ENCODE data around the gene STK10. TPM values are rescaled to one million over a fixed set of nuclear protein-coding genes. Genes with fewer than 3 reads are reported as not detected.

The STK10 gene
- total and polyA plus RNA-seq, 9 of the 15 experiments (the other 6 are each of a cell fraction or from before 2014, with no cell fraction given): 0.30 to 6.7 (median 2.4) TPM

DNA sequence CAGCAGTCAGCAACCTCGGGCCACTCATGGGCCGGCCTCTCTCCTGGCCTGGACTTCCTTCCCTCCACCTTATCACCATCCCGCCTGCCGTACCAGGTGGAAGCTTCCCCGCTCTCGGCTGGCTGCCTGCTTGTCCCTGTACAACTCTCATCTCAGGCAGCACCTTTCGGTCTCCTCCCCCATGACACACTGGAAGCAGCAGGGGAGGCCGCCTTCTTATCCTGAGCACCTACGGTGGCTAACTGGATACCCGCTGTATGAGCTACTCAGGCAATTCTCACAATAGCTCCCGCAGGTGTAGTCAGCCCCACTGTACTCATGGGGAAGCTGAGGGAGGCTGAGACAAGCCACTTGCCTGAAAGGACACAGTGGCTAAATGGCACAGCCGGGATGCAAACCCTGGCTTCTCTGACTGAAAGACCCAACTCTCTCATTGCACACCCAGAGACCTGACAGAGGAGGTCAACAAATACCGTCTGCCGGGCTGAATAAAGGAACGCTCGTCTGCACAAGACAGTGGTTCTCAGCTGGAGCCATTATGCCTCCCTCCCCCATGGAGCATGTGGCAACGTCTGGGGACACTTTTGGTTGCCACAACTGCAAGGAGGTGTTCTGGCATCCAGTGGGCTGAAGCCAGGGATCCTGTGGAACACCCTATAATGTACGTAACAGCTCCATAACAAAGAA, 9.6 kb downstream of the STK10 start (continued):
- TF ChIP-seq, protein P1, sequence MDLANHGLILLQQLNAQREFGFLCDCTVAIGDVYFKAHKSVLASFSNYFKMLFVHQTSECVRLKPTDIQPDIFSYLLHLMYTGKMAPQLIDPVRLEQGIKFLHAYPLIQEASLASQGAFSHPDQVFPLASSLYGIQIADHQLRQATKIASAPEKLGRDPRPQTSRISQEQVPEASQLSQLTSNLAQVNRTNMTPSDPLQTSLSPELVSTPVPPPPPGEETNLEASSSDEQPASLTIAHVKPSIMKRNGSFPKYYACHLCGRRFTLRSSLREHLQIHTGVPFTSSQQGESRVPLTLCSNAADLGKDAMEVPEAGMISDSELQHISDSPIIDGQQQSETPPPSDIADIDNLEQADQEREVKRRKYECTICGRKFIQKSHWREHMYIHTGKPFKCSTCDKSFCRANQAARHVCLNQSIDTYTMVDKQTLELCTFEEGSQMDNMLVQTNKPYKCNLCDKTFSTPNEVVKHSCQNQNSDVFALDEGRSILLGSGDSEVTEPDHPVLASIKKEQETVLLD (IDR thresholded peaks at IDR 0.05): 0 out of 2 replicates have a peak, but pooled peaks have one; percentile 26
- 0 out of 2 replicates have a peak, but pooled peaks have one; percentile 17 for TF ChIP-seq BCOR (IDR thresholded peaks at IDR 0.05)
- peak; percentile 69 for TF ChIP-seq ARID1B (IDR thresholded peaks at IDR 0.05)
- peak; percentile 86 for TF ChIP-seq CBFA2T3 (IDR thresholded peaks at IDR 0.05)
- TF ChIP-seq, protein P2, sequence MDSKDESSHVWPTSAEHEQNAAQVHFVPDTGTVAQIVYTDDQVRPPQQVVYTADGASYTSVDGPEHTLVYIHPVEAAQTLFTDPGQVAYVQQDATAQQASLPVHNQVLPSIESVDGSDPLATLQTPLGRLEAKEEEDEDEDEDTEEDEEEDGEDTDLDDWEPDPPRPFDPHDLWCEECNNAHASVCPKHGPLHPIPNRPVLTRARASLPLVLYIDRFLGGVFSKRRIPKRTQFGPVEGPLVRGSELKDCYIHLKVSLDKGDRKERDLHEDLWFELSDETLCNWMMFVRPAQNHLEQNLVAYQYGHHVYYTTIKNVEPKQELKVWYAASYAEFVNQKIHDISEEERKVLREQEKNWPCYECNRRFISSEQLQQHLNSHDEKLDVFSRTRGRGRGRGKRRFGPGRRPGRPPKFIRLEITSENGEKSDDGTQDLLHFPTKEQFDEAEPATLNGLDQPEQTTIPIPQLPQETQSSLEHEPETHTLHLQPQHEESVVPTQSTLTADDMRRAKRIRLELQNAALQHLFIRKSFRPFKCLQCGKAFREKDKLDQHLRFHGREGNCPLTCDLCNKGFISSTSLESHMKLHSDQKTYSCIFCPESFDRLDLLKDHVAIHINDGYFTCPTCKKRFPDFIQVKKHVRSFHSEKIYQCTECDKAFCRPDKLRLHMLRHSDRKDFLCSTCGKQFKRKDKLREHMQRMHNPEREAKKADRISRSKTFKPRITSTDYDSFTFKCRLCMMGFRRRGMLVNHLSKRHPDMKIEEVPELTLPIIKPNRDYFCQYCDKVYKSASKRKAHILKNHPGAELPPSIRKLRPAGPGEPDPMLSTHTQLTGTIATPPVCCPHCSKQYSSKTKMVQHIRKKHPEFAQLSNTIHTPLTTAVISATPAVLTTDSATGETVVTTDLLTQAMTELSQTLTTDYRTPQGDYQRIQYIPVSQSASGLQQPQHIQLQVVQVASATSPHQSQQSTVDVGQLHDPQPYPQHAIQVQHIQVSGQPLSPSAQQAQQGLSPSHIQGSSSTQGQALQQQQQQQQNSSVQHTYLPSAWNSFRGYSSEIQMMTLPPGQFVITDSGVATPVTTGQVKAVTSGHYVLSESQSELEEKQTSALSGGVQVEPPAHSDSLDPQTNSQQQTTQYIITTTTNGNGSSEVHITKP (IDR thresholded peaks at IDR 0.05; ENCODE audit: partially characterized antibody): peak; percentile 89
- no peak for TF ChIP-seq GATAD2A (IDR thresholded peaks at IDR 0.05)
- no peak for TF ChIP-seq ZNF79 (CRISPR knock-in tag; IDR thresholded peaks at IDR 0.05; ENCODE audit: low read depth)
- TF ChIP-seq ATF7 (IDR thresholded peaks at IDR 0.05): peak; percentile 33; the same call in 1 of the 2 replicates
- peak; percentile 35; the same call in 1 of the 2 replicates for TF ChIP-seq SOX6 (IDR thresholded peaks at IDR 0.05)
- peak in 1 of 2 experiments; percentile 42; a peak in 1 of 3 replicates for TF ChIP-seq CBX3 (IDR thresholded peaks at IDR 0.05; ENCODE audit: borderline replicate concordance in 1 of 2, low read length in 2 of 2)
- no peak for TF ChIP-seq NFXL1 (CRISPR knock-in tag; IDR thresholded peaks at IDR 0.05)
- peak; percentile 46; the same call in 1 of the 2 replicates for TF ChIP-seq CXXC5 (CRISPR knock-in tag; IDR thresholded peaks at IDR 0.05)
- TF ChIP-seq POLR2AphosphoS5 (IDR thresholded peaks at IDR 0.05; ENCODE audit: control insufficient read depth, insufficient read depth, low read depth, low read length): 0 out of 2 replicates have a peak, but pooled peaks have one; percentile 48
- TF ChIP-seq, protein P3, sequence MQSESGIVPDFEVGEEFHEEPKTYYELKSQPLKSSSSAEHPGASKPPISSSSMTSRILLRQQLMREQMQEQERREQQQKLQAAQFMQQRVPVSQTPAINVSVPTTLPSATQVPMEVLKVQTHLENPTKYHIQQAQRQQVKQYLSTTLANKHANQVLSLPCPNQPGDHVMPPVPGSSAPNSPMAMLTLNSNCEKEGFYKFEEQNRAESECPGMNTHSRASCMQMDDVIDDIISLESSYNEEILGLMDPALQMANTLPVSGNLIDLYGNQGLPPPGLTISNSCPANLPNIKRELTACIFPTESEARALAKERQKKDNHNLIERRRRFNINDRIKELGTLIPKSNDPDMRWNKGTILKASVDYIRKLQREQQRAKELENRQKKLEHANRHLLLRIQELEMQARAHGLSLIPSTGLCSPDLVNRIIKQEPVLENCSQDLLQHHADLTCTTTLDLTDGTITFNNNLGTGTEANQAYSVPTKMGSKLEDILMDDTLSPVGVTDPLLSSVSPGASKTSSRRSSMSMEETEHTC (IDR thresholded peaks at IDR 0.05): no peak
- TF ChIP-seq RCOR1 (IDR thresholded peaks at IDR 0.05; ENCODE audit: borderline replicate concordance in 1 of 2, low read depth in 2 of 2, low read length in 2 of 2): peak in 1 of 2 experiments; percentile 83; a peak in 2 of 4 replicates
- peak; percentile 86 for TF ChIP-seq ZEB2 (IDR thresholded peaks at IDR 0.05)
- peak; percentile 75 for TF ChIP-seq CBFA2T2 (conservative IDR thresholded peaks at IDR 0.05)
- TF ChIP-seq, protein P4, sequence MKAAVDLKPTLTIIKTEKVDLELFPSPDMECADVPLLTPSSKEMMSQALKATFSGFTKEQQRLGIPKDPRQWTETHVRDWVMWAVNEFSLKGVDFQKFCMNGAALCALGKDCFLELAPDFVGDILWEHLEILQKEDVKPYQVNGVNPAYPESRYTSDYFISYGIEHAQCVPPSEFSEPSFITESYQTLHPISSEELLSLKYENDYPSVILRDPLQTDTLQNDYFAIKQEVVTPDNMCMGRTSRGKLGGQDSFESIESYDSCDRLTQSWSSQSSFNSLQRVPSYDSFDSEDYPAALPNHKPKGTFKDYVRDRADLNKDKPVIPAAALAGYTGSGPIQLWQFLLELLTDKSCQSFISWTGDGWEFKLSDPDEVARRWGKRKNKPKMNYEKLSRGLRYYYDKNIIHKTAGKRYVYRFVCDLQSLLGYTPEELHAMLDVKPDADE (conservative IDR thresholded peaks at IDR 0.05; ENCODE audit: control insufficient read depth, low read depth, low read length): 0 out of 2 replicates have a peak, but pooled peaks have one; percentile 70
- TF ChIP-seq TAF1 (IDR thresholded peaks at IDR 0.05; ENCODE audit: control insufficient read depth, extremely low read depth, insufficient read depth, low read length, severe bottlenecking): peak; percentile 25
- TF ChIP-seq SMAD4 (CRISPR knock-in tag; conservative IDR thresholded peaks at IDR 0.05): peak; percentile 41; the same call in 1 of the 2 replicates
- TF ChIP-seq ZNF282 (CRISPR knock-in tag; IDR thresholded peaks at IDR 0.05): no peak
